HG02938 (cell line): ENCODE results near the gene TMEM190.

Experiments
- ATAC-seq: cut with Tn5 transposase; IDR thresholded peaks from one replicate; pipeline ENCODE4 v1.9.1; 2021; ENCODE audit warnings: mild to moderate bottlenecking, moderate library complexity; ENCODE audit not compliant: unreplicated experiment

Gene TMEM190

GRCh38 chr19:55369653-55370304 lies 6.8 kb upstream of the TMEM190 start:
- ATAC-seq: no peak

DNA sequence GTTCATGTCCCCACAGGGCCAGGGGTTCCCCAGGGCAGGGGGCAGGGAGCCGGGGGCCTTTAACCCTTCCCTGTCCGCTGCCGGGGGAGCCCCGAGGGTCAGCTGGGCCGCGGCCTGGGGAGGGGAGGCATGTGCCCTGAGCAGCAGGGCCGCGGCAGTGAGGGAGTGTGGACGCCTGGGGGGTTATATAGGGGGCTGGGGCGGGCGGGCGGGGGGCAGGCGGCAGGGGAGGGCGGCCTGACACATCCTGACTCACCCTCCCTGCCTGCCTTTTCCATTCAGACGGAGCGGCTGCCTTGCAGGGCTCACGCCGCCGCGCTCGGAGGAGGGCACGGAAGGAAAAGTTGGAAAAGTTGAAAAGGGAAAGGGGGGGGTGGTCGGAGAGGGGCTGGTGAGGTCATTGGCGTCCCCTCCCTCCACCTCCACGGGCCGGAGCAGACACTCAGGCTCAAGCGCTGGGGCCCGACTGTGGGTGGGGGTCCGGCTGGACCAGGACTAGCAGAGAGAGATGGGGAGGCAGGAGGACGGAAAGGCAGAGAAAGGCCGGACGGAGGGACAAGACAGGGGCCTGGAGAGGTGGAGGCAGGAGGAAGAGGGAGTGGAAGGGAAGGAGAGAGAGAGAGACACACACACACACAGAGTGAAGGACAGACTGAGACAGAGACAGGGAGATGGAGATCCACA lies 6.2 kb upstream of the TMEM190 start, which contains the start of gene IL11:
Gene IL11 (minus strand): TSS at position 159 of the 684 bp plus-strand sequence. CDS start 153 bp downstream, at position 6.
- ATAC-seq: no peak

- ATAC-seq: no peak
Observed at GRCh38 chr19:55372316-55373081, 4.1 kb upstream of the TMEM190 start.

DNA sequence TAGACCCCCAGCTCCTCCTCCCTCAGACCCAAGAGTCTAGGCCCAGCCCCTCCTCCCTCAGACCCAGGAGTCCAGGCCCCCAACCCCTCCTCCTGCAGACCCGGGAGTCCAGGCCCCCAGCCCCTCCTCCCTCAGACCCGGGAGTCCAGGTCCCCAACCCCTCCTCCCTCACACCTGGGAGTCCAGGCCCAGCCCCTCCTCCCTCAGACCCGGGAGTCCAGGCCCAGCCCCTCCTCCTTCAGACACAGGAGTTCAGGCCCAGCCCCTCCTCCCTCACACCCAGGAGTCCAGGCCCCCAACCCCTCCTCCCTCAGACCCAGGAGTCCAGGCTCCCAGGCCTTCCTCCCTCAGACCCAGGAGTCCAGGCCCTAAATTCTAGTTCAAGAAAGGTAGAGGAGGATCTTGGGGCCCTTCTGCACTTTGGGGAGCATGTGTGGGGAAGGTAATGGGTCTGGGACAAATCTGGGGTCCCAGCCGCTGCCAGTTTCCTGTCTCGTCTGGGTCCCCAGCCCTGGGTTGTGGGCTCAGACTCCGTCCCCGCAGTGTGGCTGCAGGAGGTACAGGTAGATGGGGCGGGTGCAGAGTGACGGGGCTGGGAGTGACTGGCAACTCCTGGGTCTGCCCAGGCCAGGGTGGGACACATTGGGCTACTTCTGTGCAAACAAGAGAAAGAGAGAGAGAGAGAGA lies 3.2 kb upstream of the TMEM190 start:
- no peak for ATAC-seq

DNA sequence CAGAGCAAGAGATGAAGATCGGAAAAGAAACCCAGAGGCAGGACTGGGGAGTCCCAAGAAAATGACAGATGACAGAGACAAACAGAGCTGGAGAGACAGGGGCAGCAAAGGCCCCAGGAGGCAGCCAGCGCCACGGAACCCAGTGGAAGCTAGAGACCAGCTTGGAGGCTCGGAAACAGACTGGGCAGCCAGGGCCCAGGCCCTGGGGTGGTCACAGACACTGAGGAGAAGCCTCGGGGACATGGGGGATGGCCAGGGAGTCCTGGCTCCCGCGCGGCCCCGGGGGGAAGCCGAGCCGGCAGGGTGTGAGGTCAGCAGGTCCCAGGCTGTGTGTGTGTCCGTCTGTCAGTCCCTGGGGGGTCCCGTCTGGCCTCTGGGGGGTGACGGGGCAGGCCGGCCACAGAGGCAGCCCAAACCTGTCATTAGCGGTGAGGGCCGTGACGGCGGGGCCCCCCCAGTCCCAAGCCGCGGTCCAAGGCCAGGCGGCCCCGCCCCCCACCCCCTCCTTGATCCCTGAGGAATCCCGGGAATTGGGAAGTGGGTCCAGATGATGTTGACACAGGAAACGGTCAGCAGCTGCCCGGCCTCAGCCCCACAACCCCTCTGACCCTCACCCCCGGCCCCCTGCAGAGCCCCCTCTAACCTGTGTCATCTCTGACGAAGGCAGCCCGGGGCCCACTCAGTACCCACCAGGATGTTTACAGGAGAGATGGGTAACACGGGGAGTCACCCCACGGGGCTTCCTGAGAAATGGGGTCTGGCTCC lies 2.5 kb upstream of the TMEM190 start:
- ATAC-seq: no peak

GRCh38 chr19:55377356-55378131 lies 918 bp downstream of the TMEM190 start:
- ATAC-seq: no peak

DNA sequence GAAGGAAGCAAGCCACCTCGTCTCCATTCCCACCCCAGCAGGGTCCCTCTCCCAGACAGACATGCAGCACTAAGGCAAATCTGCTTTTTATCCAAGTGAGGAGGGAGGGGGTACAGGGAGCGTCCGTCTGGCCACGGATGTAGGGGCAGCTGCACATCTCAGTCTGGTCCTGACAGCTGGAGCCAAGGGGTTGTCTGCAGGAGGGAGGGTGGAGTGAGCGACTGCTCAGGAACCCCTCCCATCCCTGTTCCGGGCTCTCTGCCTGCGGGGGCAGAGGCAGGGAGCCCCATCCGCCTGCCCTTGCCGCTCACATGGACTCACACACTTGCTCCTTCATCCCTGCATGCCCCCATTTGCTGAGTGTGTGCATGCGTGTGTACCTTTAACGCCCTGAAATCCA lies 2.5 kb downstream of the TMEM190 start:
- ATAC-seq: no peak

DNA sequence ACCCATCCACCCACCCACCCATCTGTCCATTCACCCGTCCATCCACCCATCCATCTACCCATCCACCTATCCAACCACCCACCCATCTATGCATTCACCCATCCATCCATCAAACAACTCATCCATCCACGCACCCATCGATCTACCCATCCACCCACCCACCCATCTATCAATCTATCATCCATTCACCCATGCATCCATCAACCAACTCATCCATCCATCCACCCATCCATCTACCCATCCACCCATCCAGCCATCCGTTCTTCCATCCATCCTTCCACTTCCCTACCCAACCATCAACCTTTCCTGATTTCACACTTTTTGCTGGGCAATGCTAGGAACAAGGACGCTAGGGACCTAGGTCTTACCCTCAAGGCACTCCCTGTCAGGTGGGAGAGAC lies 5.4 kb downstream of the TMEM190 start:
- ATAC-seq: no peak

DNA sequence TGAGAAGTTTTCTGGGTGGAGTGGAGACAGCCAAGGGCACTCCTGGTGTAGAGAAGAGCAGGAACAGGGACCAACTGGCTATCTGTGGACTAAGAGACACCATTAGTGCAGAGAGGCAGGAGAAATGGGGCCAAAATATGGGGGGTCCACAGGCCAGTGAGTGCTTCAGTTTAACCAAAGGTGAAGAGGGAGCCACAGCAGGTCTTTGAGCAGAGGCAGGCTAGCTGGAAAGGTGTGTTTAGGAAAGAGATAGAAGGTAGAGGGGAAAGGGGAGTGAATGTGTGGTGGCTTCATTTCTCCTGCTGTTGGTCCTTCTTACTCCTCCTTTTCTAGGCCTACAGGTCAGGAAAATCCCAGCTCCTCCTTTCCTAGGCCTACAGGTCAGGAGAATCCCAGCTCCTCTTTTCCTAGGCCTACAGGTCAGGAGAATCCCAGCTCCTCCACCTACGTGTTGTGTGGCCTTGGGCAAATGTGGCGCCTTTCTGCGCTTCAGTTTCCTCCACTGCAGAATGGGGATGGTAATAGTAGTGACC lies 6.0 kb downstream of the TMEM190 start:
- ATAC-seq: no peak

DNA sequence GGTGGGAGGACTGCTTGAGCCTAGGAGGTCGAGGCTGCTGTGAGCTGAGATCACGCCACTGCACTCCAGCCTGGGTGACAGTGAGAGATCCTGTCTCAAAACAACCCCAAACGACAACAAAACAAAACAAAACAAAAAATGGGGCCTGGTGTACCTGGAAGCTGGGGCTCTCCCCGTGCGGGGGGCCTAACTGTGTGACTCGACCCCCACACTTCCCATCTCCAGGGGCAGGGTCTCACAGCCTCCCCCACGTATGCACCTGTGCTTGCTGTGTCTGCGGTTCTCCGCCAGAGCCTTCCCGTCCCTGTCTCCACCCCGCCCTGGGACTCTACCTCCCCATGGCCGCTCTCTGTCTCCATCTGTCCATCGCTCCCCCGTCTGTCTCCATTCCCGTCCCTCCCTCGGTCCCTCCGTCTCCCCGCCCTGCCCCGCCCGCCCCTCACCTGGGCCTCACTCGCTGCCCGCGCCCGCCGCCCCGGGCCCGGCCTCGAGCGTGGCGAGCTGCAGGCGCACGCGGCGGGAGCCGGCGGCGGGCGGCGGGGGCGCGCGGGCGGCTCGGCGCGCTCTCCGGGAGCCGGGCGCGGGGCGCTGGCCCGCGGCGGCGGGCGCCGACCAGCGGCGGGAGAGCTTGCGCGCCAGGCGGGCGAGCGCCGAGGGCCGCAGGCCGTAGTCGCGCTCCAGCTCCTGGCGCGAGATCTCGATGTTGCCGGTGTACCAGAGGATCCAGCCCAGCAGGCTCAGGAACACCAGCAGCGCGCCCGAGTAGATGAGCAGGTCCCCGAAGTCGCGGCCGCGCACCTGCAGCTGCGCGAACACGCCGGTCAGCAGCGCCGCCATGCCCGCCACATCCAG lies 6.9 kb downstream of the TMEM190 start:
- ATAC-seq: no peak

DNA sequence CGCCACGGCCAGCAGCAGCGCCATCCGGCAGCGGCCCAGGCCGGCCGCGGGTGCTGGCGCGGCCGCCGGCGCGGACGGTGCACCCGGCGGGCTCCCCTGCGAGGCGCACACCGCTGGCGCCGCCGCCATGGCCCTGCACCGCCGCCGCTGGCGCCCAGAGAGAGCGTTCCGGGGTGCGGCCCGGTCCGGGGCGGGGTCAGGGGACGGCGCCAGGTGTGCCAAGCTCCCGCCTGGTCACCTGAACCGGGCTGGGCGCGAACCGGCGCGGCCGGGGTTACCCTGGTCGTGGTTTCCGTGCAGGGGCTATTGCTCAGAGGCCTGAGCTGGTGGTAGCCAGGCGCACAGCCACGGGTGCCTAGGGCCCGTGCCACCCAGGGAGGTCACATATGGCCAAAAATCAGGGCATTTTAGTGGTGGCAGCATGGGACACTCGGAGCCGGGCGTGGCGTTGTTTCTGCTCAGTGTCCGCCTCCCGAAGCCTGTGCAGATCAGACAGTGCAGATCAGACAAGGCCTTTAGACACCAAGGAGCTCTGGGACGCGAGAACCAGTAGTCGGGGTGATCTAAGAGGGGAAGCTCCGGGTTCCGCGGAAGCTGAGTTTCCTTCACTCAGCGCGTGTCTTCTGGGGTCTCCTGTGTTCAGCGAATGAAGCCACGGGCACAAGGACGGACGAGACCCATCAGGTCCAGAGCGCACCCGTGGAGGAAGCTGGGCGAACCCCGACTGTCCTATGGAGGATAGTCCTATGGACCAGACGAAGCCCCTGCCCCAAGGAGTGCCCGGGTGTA lies 7.7 kb downstream of the TMEM190 start, which contains the start of gene TMEM238:
Gene TMEM238 (minus strand): TSS at position 162 of the 789 bp plus-strand sequence. CDS start 33 bp downstream, at position 129.
- no peak for ATAC-seq

GRCh38 chr19:55384920-55385723 lies 8.5 kb downstream of the TMEM190 start:
- peak; percentile 58 for ATAC-seq

- ATAC-seq: peak; percentile 74
Observed at GRCh38 chr19:55385724-55386492, 9.3 kb downstream of the TMEM190 start, which contains the start of gene RPL28. TSS of gene RPL28 (plus strand) at chr19:55385932. CDS start at chr19:55386358, 426 bp downstream.

- no peak for ATAC-seq
Observed at GRCh38 chr19:55386493-55386971, 9.9 kb downstream of the TMEM190 start.

DNA sequence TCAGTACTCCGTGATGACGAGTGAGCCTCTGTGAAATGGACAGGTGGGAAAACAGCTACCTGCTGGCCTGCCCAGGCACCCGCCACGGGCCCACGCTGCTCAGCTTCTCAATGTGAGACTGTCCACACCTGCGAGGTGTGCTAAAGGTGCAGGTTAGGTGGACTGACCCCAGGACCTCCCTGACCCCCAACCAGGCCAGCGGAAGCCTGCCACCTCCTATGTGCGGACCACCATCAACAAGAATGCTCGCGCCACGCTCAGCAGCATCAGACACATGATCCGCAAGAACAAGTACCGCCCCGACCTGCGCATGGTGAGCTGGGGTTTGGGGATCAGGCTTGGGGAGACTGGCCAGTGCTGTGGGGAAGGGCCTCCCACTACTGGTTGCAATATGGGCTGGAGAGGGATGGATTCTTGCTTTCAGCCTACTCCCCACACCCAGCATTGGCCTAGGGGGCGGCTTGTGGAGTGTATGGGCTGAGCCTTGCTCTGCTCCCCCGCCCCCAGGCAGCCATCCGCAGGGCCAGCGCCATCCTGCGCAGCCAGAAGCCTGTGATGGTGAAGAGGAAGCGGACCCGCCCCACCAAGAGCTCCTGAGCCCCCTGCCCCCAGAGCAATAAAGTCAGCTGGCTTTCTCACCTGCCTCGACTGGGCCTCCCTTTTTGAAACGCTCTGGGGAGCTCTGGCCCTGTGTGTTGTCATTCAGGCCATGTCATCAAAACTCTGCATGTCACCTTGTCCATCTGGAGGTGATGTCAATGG lies 11.3 kb downstream of the TMEM190 start:
- no peak for ATAC-seq
